ENCODE results near the gene TLL2.

TLL2 gene

GRCh38 chr10:96357038-96357620 lies 156.6 kb downstream of the TLL2 start:
- no peak for DNase-seq

GRCh38 chr10:96352582-96352981 lies 161.1 kb downstream of the TLL2 start:
- no peak for DNase-seq

- no peak for DNase-seq
Measured at GRCh38 chr10:96352027-96352426, 161.7 kb downstream of the TLL2 start.

GRCh38 chr10:96346295-96346694 lies 167.4 kb downstream of the TLL2 start:
- no peak for DNase-seq

- DNase-seq = no peak
Measured at GRCh38 chr10:96345222-96345621, 168.5 kb downstream of the TLL2 start.

GRCh38 chr10:96344178-96344577 lies 169.5 kb downstream of the TLL2 start:
- DNase-seq = no peak

GRCh38 chr10:96342402-96342801 lies 171.3 kb downstream of the TLL2 start:
- no peak for DNase-seq

GRCh38 chr10:96341219-96342182 lies 172.2 kb downstream of the TLL2 start:
- no peak for DNase-seq

GRCh38 chr10:96339956-96340904 lies 173.5 kb downstream of the TLL2 start:
- DNase-seq = peak; percentile 38

GRCh38 chr10:96339383-96339782 lies 174.3 kb downstream of the TLL2 start:
- DNase-seq = no peak

GRCh38 chr10:96338279-96338925 lies 175.3 kb downstream of the TLL2 start:
- no peak for DNase-seq

GRCh38 chr10:96337106-96337505 lies 176.6 kb downstream of the TLL2 start:
- DNase-seq = no peak

- no peak for DNase-seq
Measured at GRCh38 chr10:96334616-96335526, 178.9 kb downstream of the TLL2 start.

- no peak for DNase-seq
Measured at GRCh38 chr10:96333101-96333500, 180.6 kb downstream of the TLL2 start.

GRCh38 chr10:96327462-96327861 lies 186.3 kb downstream of the TLL2 start:
- DNase-seq = no peak

GRCh38 chr10:96325719-96326373 lies 187.9 kb downstream of the TLL2 start:
- DNase-seq = no peak

- DNase-seq = no peak
Measured at GRCh38 chr10:96324447-96324846, 189.3 kb downstream of the TLL2 start.

- no peak for DNase-seq
Measured at GRCh38 chr10:96322275-96322674, 191.5 kb downstream of the TLL2 start.

- no peak for DNase-seq
Measured at GRCh38 chr10:96321822-96322221, 191.9 kb downstream of the TLL2 start.

GRCh38 chr10:96319754-96320474 lies 193.8 kb downstream of the TLL2 start:
- DNase-seq = no peak

Measured in activated T-cell treated with anti-CD3 and anti-CD28 coated beads, Interleukin-2, amount 50 U/mL, for 1 hour (primary cell).